ENCODE measurements around the gene CASD1. TPM values are rescaled to one million over a fixed set of nuclear protein-coding genes. Genes with fewer than 3 reads are reported as not detected.

The CASD1 gene
- total and polyA plus RNA-seq, 7 donors = 9.2 to 20.1 (median 12.0) TPM

DNA sequence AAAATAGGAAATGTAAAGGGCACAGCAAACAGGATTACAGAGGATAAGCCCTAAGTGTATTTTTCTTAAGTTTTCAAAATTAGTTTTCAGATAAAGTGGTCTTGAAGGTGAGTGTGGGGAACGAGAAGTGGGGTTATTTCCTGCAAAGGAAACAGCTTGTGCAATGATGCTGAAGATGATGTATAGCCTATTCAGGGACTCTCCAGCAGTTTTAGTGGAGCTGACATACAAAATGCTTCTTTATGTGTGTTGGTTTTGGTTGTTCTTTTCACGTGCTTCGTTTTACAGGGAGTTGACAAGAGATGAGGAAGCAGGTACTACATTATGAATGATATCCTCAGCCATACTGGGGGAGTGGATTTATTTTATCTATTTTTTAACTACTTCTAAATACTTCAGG is 20.5 kb downstream of the CASD1 start:
- Histone ChIP-seq H3K36me3 (ENCODE audit: insufficient read depth in 1 of 2, low read depth in 1 of 2) (peaks cover 0 to 67% of the 10 kb centered on the region in 2 donors), H3K27me3 (ENCODE audit: insufficient read depth in 3 of 3, low read length in 2 of 3) (no peaks in the 10 kb centered on the region), H3K9me3 (no peaks in the 10 kb centered on the region), H3K4me3 (no peak overlapping the region), H3K4me1 (no peaks in the 10 kb centered on the region), H3K27ac (no peak overlapping the region)
- DNase-seq = no peak
- intact Hi-C loops (cut with DNase I) = no loop called here
- 85 to 92% (median 88%) methylated on average over 3 of the region's 3 CpGs for WGBS, 3 donors
- TF ChIP-seq, protein P1, sequence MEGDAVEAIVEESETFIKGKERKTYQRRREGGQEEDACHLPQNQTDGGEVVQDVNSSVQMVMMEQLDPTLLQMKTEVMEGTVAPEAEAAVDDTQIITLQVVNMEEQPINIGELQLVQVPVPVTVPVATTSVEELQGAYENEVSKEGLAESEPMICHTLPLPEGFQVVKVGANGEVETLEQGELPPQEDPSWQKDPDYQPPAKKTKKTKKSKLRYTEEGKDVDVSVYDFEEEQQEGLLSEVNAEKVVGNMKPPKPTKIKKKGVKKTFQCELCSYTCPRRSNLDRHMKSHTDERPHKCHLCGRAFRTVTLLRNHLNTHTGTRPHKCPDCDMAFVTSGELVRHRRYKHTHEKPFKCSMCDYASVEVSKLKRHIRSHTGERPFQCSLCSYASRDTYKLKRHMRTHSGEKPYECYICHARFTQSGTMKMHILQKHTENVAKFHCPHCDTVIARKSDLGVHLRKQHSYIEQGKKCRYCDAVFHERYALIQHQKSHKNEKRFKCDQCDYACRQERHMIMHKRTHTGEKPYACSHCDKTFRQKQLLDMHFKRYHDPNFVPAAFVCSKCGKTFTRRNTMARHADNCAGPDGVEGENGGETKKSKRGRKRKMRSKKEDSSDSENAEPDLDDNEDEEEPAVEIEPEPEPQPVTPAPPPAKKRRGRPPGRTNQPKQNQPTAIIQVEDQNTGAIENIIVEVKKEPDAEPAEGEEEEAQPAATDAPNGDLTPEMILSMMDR (IDR thresholded peaks at IDR 0.05) = no peak
- ATAC-seq = no peak

DNA sequence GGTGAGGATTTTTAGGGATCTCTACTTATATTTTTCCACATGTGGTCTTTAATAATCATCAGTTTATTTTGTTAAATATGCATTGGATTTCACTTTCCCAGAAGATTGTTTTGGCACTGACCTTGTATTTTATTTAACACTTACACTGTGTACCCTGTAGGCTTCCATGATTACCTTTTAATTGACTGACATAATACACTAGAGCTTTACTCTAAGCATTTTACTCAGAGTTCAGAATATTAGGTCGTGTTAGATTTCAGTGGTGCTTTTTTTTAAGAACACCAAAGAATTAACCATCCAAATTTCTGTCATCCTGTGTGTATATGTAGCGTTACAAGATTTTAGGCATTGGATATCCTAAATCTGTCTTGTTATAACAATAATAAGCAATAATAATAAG is 23.1 kb downstream of the CASD1 start:
- no peaks in the 10 kb centered on the region for H3K4me1 ChIP-seq
- no peak for ATAC-seq
- no peaks in the 10 kb centered on the region for H3K27me3 ChIP-seq (ENCODE audit: insufficient read depth in 3 of 3, low read length in 2 of 3)
- H3K27ac ChIP-seq = no peak overlapping the region
- 73 to 78% (median 75%) methylated on average over 2 of the region's 2 CpGs for WGBS, 3 donors
- no peaks in the 10 kb centered on the region for H3K9me3 ChIP-seq
- intact Hi-C loops (cut with DNase I) = no loop called here
- DNase-seq = no peak
- TF ChIP-seq, protein P1 (IDR thresholded peaks at IDR 0.05) = no peak
- H3K36me3 ChIP-seq (ENCODE audit: insufficient read depth in 1 of 2, low read depth in 1 of 2) = peaks cover 0 to 77% of the 10 kb centered on the region in 2 donors
- H3K4me3 ChIP-seq = no peak overlapping the region

DNA sequence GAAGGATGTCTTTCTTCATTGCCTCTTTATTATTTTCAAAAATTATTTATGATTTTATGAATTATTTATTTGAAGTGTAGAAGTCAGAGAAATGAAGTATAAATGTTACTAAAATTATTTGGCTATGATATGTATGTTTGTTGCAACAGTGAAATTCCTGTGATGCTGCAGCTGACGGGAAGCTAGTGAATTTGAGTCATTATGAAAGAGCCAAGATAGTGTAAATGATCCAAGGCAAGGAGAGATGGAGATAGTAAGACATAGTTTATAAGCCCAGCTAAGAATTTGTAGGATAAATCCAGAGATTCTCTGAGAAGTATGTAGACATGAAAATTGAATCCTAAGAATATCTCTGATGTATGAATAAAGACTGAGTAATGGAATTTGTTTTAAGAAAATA is 30.8 kb downstream of the CASD1 start:
- TF ChIP-seq, protein P1 (IDR thresholded peaks at IDR 0.05) = no peak
- Histone ChIP-seq H3K27me3 (ENCODE audit: insufficient read depth in 3 of 3, low read length in 2 of 3) (no peaks in the 10 kb centered on the region), H3K9me3 (no peaks in the 10 kb centered on the region), H3K4me3 (no peak overlapping the region), H3K36me3 (ENCODE audit: insufficient read depth in 1 of 2, low read depth in 1 of 2) (peaks cover 0 to 41% of the 10 kb centered on the region in 2 donors), H3K27ac (no peak overlapping the region), H3K4me1 (no peaks in the 10 kb centered on the region)
- ATAC-seq = no peak
- DNase-seq = no peak
- intact Hi-C loops (cut with DNase I) = no loop called here
- 31 to 59% (median 56%) methylated on average over 1 of the region's 1 CpG for WGBS, 3 donors

DNA sequence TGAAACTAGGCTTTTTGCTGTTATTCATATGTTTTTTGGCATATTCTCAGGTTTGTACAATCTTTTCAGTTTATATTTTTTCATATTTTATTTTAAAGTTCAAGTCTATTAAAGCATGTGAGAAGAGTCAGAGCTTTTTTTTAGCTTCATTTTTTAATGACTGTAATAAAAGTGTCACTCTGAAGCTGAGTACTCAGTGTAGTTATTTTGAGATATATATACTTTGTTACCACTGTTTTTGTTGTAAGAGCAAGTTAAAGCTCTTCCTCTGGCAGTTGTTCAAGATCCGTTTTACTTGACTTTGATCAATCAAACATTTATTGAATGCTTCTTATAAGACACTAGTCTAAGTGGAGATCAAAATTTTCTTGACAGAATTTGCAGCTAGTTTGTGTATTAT is 37.5 kb downstream of the CASD1 start:
- no peak for DNase-seq
- Histone ChIP-seq H3K4me3 (no peak overlapping the region), H3K27me3 (ENCODE audit: insufficient read depth in 3 of 3, low read length in 2 of 3) (no peaks in the 10 kb centered on the region), H3K27ac (no peak overlapping the region), H3K36me3 (ENCODE audit: insufficient read depth in 1 of 2, low read depth in 1 of 2) (peaks cover 0 to 42% of the 10 kb centered on the region in 2 donors), H3K4me1 (no peaks in the 10 kb centered on the region), H3K9me3 (no peaks in the 10 kb centered on the region)
- peak in 1 of 4 donors; percentile 57 for ATAC-seq
- 52 to 80% (median 61%) methylated on average over 1 of the region's 1 CpG for WGBS, 3 donors
- TF ChIP-seq, protein P1 (IDR thresholded peaks at IDR 0.05) = no peak
- intact Hi-C loops (cut with DNase I) = no loop called here

DNA sequence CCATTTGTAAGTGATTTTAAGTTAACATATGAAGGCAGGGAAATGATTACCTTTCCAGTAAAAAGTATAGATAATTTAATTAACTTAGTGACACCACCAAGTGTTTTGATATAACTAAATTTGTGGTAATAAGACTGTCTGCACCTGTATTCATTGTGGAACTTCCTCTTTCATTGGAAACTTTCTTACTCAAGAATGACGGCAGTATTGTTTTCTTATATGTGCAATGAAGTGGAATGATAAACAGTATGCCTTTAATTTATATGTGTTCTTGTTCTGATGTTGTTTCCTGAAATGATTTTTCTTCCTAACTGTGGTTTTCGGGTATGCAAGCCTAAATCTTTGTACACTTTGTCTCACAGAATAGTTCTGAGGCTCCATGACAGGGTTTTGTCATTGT is 46.4 kb downstream of the CASD1 start:
- H3K4me3 ChIP-seq = no peak overlapping the region
- DNase-seq (no peak), ATAC-seq (no peak)
- no peaks in the 10 kb centered on the region for H3K9me3 ChIP-seq
- TF ChIP-seq, protein P1 (IDR thresholded peaks at IDR 0.05) = no peak
- WGBS, 3 donors = 86 to 90% (median 87%) methylated on average over 2 of the region's 2 CpGs
- H3K36me3 ChIP-seq (ENCODE audit: insufficient read depth in 1 of 2, low read depth in 1 of 2) = peaks cover 0 to 73% of the 10 kb centered on the region in 2 donors
- intact Hi-C loops (cut with DNase I) = no loop called here
- H3K4me1 ChIP-seq = no peaks in the 10 kb centered on the region
- H3K27me3 ChIP-seq (ENCODE audit: insufficient read depth in 3 of 3, low read length in 2 of 3) = no peaks in the 10 kb centered on the region
- no peak overlapping the region for H3K27ac ChIP-seq
